HG03280 (cell line): ENCODE measurements around the gene DAD1.

Experiments used
- ATAC-seq: cut with Tn5 transposase; IDR thresholded peaks from one replicate; pipeline ENCODE4 v1.9.1; 2021; ENCODE audit warnings: mild to moderate bottlenecking, moderate library complexity; ENCODE audit not compliant: unreplicated experiment

DAD1 gene

DNA sequence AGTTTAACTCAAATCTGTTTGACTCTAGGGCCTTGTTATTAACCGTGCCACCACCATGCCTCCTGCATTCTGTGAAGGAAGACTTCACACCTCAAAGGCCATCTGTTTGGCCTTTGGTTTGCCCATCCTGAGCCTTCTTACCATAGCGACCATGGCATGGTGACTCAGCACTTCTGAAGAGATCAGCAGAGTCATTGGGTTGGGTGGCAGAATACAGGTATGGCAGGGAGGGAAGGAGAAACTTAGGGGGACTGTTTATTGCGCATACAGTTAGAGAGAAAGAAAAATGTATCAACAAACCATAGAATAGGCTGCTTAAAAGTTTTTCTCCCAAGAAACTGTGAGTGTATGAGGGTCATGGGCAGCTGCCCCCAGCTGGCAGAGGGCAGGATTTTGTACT, 49.2 kb downstream of the DAD1 start:
- no peak for ATAC-seq

DNA sequence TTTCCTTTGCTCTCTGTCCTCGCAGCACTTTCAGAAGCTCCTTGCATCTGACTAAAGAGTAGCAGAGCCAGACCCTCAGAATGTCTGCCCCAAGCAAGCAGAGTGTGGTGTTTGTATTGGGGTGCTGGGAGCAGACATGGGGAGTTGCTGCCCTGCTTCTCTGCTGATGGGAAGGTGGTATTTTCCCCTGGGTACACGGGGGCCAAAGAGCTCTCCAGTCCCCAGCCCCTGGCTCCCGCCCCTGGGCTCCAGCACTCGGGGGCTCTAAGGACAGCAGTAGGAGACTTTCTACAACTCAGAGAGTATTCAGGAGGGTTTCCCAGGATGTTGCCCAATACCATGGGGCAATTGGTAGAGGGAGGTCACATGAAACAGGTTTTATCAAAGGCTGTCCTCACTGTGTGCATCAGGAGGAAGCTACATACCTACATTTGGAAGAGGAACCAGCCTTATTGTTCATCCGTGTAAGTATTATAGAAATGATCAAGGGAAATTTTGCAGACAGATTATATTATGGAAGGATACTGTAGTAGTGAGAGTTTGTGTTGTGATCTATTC, 50.3 kb downstream of the DAD1 start:
- no peak for ATAC-seq

DNA sequence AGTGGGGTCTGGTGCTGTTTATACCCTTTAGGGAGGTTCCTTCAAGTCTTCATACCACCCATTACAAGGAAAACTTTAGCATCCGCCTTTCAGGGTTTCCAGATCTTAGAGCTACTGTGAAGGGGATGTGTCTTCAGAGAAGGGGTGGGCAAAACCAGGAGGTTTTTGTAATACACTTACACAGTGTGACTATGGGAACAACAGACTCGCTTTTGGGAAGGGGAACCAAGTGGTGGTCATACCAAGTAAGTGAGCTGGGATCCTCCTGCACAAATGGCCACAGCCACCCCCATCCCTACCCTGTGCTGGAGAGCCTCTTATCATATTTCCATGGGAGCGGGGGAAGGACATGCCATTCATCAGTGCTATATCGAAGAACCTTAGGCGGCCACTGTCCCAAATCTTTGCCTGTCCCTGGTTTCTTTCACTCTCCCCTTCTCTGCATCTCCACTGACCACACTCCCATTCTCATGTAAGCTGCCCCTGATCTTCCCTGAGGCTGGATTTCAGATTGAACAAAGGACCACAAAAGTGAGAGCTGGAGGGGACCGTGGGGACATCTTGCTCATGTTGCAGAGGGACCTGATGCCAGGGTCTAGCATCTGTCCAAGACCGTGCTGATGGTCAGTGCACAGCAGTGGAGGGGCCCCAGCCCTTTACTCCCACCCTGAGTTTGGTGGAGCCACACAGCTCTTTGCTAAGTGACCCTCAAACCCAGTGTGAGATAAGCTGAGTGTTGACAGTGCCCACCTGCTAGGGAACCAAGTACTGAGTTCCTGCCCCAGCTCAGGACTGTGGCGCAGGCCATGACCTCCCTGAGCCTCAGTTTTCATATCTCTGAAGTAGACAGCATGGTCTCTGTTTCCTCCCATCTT, 51.4 kb downstream of the DAD1 start:
- no peak for ATAC-seq

DNA sequence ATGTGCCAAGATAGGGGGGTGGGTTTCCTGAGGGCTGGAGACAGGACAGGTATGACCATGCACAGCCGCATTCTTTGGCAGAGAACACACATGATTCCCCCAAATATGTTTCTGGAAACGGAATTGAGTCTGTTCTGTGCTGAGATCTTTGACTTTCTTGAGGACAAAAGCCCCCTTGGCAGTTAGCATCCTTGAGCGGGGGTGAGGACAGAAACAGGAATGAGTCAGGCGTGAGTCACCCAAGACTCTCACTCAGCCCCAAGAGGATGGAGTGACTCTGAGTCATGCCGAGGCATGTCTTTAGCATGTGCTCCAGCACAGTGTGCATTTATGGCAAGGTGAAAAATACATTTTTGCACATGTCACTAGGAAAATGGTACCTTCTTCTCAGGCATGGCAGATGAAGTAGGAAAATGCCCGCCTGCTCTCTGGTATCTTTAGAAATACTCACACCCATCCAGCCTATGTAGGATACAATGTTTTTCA, 52.1 kb downstream of the DAD1 start:
- ATAC-seq: peak; percentile 84

DNA sequence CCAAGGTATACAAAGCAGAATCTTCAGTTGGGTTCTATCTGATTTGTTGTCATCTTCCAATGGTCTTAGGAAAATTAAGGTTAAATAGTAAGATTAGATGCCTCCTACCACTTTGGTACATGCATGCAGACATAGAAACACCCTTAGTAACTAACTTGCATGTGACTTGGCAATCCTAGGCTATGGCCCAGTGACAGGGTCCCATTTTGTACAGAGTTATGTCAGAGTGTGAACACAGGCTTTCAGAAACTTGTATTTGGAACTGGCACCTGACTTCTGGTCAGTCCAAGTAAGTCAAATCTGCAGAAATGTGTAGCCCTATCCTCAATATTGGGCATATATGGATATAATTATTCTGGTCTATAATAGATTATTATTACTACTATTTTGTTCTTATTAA, 53.1 kb downstream of the DAD1 start:
- no peak for ATAC-seq

DNA sequence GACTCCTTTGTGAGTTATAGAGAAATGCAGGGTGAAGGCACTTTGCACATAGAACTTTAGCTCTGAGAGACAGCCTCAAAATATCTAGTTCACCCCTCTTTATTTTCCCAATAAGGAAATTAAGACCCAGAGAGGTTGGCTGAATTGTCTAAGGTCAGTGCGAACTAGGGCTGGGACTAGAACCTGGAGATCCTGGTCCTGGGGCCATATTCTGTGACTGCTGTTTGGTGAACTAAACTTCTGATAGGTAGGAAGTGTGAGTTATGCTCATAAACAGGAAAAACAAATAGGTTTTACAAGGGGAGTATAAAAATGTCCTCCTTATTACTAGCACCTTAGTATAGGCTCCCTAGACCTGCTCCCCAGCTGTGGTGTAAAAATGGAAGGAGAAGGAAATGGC, 53.9 kb downstream of the DAD1 start:
- ATAC-seq: no peak

DNA sequence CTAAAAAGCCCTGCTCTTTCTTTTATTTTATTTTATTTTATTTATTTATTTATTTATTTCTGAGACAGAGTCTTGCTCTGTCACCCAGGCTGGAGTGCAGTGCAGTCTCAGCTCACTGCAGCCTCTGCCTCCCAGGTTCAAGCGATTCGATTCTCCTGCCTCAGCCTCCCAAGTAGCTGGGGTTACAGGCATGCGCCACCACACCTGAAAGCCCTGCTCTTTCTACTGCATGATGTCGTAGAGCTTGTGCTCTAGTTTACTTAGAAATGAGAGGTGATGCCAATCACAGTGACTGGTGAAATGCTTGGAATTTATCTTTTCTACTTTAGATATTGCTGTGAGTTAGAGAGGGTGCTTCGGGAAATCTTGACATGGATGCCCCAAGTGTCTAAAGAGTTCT, 54.5 kb downstream of the DAD1 start:
- ATAC-seq: no peak

DNA sequence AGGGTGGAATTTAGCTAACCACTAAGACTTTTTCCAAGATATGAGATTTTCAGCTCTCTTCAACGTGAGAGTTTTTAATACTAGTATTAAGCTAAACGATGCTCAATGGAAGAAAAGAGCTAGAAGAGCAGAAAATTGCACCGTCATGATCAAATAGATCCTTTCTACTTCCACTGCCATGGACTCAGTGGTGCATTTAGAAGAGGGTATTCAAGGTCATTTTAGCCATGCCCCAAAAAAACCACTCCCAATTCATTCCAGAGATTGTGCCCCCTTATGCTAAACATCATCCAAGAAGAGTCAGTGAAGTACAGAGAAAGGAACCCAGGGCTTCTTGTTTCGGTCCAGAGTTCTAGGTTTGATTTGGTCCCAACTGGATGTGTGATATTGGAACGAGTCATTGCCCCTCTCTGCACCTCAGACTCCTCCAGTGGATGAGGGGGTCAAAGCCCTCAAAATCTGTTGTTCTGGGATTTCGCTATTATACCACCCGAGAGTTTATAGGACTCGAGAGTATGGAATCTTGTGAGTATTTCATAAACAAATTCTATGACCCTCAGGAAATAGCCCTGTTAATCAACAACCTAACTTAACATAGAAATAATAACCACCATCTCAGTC, 55.2 kb downstream of the DAD1 start:
- ATAC-seq: no peak

DNA sequence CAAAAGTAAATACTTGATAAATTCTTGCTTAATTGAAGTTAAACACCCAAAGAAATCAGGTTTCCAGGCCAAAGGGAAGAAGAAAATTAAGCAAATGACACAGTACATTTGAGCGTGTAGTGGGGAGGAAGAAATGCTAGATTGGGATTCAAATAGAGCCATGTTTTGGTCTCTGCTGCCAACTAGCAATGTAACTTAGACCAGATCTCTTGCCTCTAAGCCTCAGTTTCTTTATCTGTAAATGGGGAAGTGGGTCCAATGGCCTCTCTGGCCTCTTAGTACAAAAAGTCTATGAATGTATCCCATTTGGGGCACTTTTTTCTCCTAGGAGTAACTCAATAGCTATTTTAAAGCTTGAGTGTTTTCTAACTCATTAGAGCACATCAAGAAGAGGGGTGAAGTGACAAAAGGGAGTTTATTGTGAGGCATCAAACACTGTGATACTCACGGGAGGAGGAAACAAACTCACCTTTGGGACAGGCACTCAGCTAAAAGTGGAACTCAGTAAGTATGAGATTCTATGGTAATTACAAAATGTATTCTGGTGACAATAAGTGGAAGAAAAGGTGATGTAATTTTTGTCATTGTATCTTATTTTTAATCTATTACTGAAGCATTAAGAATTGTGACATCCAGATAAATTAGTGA, 55.8 kb downstream of the DAD1 start:
- no peak for ATAC-seq

DNA sequence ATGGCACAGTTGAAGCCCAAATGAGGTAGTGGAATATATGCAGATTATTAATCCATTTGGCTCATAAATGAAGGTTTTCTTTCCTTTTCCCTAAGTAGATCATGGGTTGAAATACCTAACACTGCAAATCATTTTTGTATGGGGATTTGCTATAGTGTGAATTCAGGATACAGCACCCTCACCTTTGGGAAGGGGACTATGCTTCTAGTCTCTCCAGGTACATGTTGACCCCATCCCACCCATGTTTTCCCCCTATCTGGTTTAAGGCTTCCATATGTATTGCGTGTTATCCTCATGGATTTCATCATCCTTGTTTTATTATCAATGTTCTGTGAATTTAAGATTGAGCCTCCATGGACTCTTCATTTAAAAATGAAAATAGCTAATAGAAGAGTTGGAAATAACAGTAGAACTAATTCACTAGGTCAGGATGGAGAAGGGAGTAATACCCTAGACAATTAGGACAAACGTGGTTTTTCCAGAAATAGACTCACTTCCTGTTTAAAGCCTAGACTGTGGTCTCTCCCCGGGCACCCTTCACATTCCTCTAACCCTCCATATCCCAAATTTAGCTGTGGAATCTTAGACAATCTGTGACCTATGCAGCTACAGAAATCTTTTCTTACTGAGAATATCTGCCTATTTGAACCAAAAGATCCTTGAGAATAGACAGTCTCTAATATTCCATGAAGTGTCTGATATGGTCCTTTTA, 56.5 kb downstream of the DAD1 start:
- no peak for ATAC-seq

DNA sequence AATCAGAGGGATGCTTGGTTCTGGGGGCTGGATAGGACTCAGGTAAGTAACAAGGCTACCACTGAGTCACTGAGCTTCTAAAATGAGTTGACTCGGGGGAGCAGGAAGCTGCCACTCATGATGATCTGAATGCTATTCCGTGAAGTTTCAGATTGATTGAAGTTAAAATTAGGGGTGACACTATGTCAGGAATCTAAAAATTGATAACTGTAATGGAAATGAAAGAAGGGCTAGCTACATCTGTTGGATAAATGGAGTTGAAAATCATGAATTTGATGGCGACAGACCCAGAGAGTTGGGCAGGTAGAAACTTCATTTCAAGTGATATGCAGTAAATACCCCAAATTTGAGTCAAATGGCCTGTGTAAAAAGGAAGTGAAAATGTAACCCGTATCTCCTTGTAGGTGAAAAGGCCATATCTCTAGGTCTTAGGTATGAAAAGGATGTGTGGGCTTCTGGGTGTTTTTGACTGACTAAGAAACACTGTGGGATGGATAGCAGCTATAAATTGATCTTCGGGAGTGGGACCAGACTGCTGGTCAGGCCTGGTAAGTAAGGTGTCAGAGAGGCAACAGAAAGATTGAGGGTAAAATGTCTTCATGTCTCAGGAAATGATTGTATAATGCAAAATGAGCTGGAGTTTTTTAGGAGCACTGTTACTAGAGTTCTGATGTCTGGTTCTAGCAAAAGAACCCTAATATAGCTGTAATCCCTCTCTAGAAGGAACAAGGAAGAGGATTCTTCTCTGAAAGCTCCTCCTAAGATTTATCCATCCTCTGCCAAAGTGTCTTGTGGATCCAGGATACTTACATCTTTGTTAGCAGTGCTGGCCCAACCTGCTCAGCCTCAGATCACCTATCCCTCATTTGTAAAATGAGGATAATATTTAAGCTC, 57.3 kb downstream of the DAD1 start:
- ATAC-seq: peak; percentile 60

DNA sequence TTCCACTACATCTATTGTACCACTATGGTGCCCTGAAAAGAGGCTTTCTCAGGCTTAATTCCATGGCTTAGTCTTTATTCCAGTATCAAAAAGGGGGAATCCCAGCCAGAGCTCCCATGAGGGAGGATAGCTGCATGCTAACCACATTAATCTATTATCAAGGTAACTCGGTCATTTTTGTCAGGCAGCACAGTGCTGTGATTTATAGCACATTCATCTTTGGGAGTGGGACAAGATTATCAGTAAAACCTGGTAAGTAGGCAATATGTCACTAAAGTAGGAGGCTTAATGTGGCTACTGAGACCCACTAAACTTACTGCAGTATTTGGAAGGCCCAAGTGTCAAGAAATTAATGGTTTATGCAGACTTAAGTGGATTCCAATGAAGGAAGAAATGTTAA, 58.9 kb downstream of the DAD1 start:
- no peak for ATAC-seq

DNA sequence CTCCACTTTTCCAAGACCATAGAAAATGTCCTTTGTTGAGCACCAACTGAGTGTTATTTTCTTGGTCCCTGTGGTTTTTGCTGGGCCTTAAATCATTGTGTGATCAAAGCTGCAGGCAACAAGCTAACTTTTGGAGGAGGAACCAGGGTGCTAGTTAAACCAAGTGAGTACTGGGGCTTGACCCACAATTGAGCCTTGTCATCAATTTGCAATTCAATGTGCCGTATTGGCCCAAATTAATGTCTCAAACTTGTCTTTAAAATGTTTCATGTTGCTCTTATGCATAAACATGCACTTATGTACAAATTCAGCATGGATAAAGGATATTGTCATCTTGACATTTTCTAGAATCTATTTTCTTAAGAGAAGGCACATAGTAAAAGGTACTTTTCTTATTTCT, 62.3 kb downstream of the DAD1 start:
- ATAC-seq: no peak

DNA sequence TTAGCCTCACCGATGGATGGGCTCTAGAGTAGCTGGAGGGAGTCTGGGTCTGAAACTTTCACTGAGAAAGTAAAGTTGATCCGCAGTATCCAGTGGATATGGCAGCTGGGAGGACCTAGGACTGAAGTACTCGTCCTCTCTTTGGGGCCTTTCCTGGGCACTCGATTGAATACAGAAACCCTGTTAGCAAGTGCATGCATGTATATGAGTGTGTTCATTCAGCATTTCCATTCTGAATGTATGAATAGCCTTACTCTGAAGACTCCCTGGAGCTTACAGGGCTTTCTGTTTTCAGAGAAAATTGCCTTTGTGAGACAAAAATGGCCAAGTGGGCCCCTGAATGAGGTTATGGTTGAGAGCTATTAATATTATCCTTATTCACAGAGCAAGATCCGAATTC, 62.8 kb downstream of the DAD1 start:
- ATAC-seq: no peak

DNA sequence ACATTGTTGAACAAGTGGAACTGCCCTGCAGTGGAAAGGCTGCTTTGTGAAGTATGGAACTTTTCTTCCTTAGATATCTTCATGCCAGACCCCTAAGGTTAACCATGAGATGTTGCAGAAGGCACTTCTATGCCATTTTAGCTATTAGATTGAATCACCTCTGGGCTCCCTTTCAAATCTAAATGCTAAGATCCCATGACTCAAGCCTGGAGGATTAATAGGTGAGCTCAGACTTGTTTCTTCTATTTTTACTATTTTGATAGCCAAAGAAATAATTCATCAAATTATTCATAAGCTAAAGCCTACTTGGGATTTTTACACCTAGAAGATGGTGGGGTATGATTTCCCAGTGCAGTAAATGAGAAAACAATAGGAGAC, 64.3 kb downstream of the DAD1 start:
- ATAC-seq: no peak

DNA sequence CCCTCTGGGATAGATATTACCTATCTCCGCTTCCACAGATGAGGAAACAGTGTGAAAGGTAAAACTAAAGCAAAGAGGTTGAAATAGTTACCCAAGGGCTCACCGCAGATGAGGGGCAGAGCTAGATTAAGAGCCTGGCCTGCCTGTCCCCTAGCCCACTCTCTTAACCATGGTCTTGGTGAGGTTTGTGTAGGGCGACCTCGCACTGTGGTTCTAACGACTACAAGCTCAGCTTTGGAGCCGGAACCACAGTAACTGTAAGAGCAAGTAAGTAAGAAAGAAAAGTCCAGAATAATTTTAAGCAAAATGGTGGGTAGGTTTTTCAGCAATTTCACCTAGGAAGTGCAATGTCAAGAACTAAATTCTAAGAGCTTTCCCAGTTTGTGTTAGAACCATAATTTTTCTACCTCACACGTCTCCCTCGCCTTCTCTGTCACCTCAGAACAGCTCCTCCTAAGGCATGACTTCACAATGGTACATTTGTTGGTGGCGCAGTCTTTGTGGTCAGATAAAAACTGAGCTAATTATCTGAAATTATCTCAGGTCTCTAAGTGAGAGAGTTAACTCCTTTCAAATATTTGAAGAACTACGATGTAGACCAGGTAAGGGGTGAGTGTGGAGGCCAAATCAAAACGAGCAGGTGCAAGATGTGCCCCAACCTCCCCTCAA, 64.8 kb downstream of the DAD1 start:
- no peak for ATAC-seq

DNA sequence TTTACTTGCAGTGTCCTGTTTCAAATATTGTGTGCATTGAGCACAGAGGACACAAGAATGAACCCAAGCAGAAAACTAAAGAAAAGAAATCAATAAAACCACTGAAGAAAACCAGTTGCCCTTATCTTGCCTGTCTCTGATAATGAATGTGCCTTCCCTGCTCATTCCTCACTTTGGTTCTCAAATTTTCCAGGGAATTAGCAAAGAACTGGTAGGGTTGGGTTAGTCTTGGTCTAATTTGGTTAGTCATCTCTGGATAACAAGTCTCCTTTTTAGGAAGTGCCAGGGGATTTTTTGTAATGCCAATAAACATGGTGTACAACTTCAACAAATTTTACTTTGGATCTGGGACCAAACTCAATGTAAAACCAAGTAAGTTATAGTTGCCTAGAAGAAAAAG, 65.7 kb downstream of the DAD1 start:
- ATAC-seq: no peak

DNA sequence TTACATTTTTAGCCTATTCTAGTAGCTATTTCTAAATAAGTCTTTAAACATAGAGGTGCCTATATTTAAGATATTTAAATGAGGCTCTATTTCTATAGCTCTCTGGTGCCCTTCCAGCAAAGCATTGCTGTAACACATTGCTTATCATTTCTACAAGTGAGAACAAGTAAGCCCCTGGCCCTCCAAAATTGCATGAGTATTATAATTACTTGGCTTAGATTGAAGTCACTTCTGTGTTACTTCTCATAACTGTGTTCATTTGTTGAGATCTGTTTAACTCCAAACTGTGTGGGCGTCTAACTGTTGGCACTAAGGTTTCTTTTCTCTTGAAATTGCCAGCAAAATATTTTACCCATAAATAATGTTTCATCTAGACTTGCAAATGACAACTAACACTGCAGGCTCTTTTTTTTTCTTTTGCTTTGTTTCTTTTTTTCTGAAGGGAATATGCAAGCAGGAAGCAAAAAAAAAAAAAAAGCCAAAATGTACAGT, 66.5 kb downstream of the DAD1 start:
- no peak for ATAC-seq
